Progenitor cell of endocrine pancreas (in vitro differentiated cells): Measurements from ENCODE around the gene OR5AN1. TPM values are rescaled to one million over a fixed set of nuclear protein-coding genes. Genes with fewer than 3 reads are reported as not detected.

Source experiments
- DNase-seq: peaks from one replicate; pipeline ENCODE4 v3.0.0; 2021; ENCODE audit warnings: low spot score; ENCODE audit not compliant: unreplicated experiment
- H3K27ac Mint-ChIP-seq: 2 replicates; pipeline ENCODE4 v1.8.0; 2021; ENCODE audit warnings: mild to moderate bottlenecking, moderate library complexity, mixed read lengths
- H3K27me3 Mint-ChIP-seq: 2 replicates; pipeline ENCODE4 v1.8.0; 2021; ENCODE audit warnings: mixed read lengths
- H3K36me3 Mint-ChIP-seq: 2 replicates; pipeline ENCODE4 v1.8.0; 2022; ENCODE audit warnings: mixed read lengths; ENCODE audit not compliant: insufficient read depth
- H3K4me1 Mint-ChIP-seq: 2 replicates; pipeline ENCODE4 v1.8.0; 2021; ENCODE audit warnings: low read depth, mixed read lengths
- H3K4me3 Mint-ChIP-seq: 2 replicates; pipeline ENCODE4 v1.8.0; 2021; ENCODE audit warnings: low read depth, mild to moderate bottlenecking, moderate library complexity, mixed read lengths
- H3K9me3 Mint-ChIP-seq: 2 replicates; pipeline ENCODE4 v1.8.0; 2021; ENCODE audit warnings: low read depth, mixed read lengths
- total RNA-seq: library from RNA; stranded (reverse); gene quantifications from 2 replicates; pipeline ENCODE4 v1.2.1, GENCODE V29; 2021
- TF ChIP-seq, protein P1 (sequence below): fragments of 200-600 bp; sonication (generic); IDR thresholded peaks from one replicate; pipeline ENCODE4 v1.5.0; 2021; ENCODE audit warnings: antibody characterized with exemption, mild to moderate bottlenecking; ENCODE audit not compliant: unreplicated experiment

OR5AN1 gene
- total RNA-seq, 1 donor from 2014 or later = not detected

GRCh38 chr11:59380263-59381059 lies 21.8 kb downstream of the OR5AN1 start:
- no peaks in the 10 kb centered on the region for H3K36me3 Mint-ChIP-seq
- H3K4me1 Mint-ChIP-seq = no peaks in the 10 kb centered on the region
- H3K4me3 Mint-ChIP-seq = no peak overlapping the region
- peaks cover 9% of the 10 kb centered on the region for H3K9me3 Mint-ChIP-seq
- TF ChIP-seq, protein P1, sequence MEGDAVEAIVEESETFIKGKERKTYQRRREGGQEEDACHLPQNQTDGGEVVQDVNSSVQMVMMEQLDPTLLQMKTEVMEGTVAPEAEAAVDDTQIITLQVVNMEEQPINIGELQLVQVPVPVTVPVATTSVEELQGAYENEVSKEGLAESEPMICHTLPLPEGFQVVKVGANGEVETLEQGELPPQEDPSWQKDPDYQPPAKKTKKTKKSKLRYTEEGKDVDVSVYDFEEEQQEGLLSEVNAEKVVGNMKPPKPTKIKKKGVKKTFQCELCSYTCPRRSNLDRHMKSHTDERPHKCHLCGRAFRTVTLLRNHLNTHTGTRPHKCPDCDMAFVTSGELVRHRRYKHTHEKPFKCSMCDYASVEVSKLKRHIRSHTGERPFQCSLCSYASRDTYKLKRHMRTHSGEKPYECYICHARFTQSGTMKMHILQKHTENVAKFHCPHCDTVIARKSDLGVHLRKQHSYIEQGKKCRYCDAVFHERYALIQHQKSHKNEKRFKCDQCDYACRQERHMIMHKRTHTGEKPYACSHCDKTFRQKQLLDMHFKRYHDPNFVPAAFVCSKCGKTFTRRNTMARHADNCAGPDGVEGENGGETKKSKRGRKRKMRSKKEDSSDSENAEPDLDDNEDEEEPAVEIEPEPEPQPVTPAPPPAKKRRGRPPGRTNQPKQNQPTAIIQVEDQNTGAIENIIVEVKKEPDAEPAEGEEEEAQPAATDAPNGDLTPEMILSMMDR = no peak
- DNase-seq = no peak
- H3K27me3 Mint-ChIP-seq = no peaks in the 10 kb centered on the region
- no peak overlapping the region for H3K27ac Mint-ChIP-seq

- no peaks in the 10 kb centered on the region for H3K4me1 Mint-ChIP-seq
- no peak overlapping the region for H3K27ac Mint-ChIP-seq
- TF ChIP-seq, protein P1 = no peak
- no peaks in the 10 kb centered on the region for H3K36me3 Mint-ChIP-seq
- H3K27me3 Mint-ChIP-seq = no peaks in the 10 kb centered on the region
- DNase-seq = no peak
- no peak overlapping the region for H3K4me3 Mint-ChIP-seq
- peaks cover 23% of the 10 kb centered on the region for H3K9me3 Mint-ChIP-seq
Observed at GRCh38 chr11:59394186-59394585, 35.5 kb downstream of the OR5AN1 start.

- no peaks in the 10 kb centered on the region for H3K4me1 Mint-ChIP-seq
- H3K4me3 Mint-ChIP-seq = no peak overlapping the region
- TF ChIP-seq, protein P1 = no peak
- no peak for DNase-seq
- peaks cover 35% of the 10 kb centered on the region for H3K9me3 Mint-ChIP-seq
- H3K27me3 Mint-ChIP-seq = no peaks in the 10 kb centered on the region
- H3K27ac Mint-ChIP-seq = no peak overlapping the region
- no peaks in the 10 kb centered on the region for H3K36me3 Mint-ChIP-seq
Observed at GRCh38 chr11:59400461-59401261, 42.0 kb downstream of the OR5AN1 start.

GRCh38 chr11:59401262-59401552 lies 42.5 kb downstream of the OR5AN1 start:
- no peaks in the 10 kb centered on the region for H3K4me1 Mint-ChIP-seq
- DNase-seq = no peak
- H3K9me3 Mint-ChIP-seq = peaks cover 40% of the 10 kb centered on the region
- TF ChIP-seq, protein P1 = no peak
- no peak overlapping the region for H3K27ac Mint-ChIP-seq
- no peaks in the 10 kb centered on the region for H3K27me3 Mint-ChIP-seq
- no peak overlapping the region for H3K4me3 Mint-ChIP-seq
- H3K36me3 Mint-ChIP-seq = no peaks in the 10 kb centered on the region

- no peak overlapping the region for H3K27ac Mint-ChIP-seq
- H3K27me3 Mint-ChIP-seq = no peaks in the 10 kb centered on the region
- no peak overlapping the region for H3K4me3 Mint-ChIP-seq
- no peaks in the 10 kb centered on the region for H3K36me3 Mint-ChIP-seq
- H3K9me3 Mint-ChIP-seq = peaks cover 46% of the 10 kb centered on the region
- TF ChIP-seq, protein P1 = no peak
- H3K4me1 Mint-ChIP-seq = no peaks in the 10 kb centered on the region
- DNase-seq = no peak
Observed at GRCh38 chr11:59403546-59403945, 44.9 kb downstream of the OR5AN1 start.
